HepG2 (cell line): ENCODE measurements around the gene TMEM167B.

ENCODE experiments used
- CTCF ChIP-seq: sonication (generic); formaldehyde crosslinking; IDR thresholded peaks from 2 replicates; pipeline ENCODE4 v1.5.0; 2020; ENCODE audit warnings: mild to moderate bottlenecking, missing genetic modification reagents, moderate library complexity
- FIP1L1 ChIP-seq: fragments of 200-400 bp; formaldehyde crosslinking; IDR thresholded peaks from 2 replicates; pipeline ENCODE4 v1.6.1; 2018; ENCODE audit warnings: low read depth, mild to moderate bottlenecking, low read length, moderate library complexity, borderline replicate concordance; ENCODE audit not compliant: insufficient read depth
- HOXA7 ChIP-seq: sonication (generic); formaldehyde crosslinking; IDR thresholded peaks from 2 replicates; pipeline ENCODE4 v1.8.1; 2022; ENCODE audit warnings: mild to moderate bottlenecking, missing genetic modification reagents, moderate library complexity
- KDM4B ChIP-seq: sonication (generic); formaldehyde crosslinking; IDR thresholded peaks from 2 replicates; pipeline ENCODE4 v1.4.0; 2020; ENCODE audit warnings: missing genetic modification reagents
- NR1H2 ChIP-seq: sonication (generic); formaldehyde crosslinking; IDR thresholded peaks from 2 replicates; pipeline ENCODE4 v1.8.1; 2022; ENCODE audit warnings: low read depth, missing genetic modification reagents, borderline replicate concordance
- RBM39 ChIP-seq: fragments of 200-400 bp; formaldehyde crosslinking; IDR thresholded peaks from one replicate; pipeline ENCODE4 v1.6.1; 2018; ENCODE audit warnings: antibody characterized with exemption, mild to moderate bottlenecking, low read depth, low read length; ENCODE audit not compliant: poor library complexity, severe bottlenecking
- ZBTB4 ChIP-seq: sonication (generic); formaldehyde crosslinking; IDR thresholded peaks from 2 replicates; pipeline ENCODE4 v1.4.0; 2020; ENCODE audit warnings: missing genetic modification reagents, mild to moderate bottlenecking, borderline replicate concordance
- ZGPAT ChIP-seq: IDR thresholded peaks from 2 replicates; pipeline ENCODE4 v1.6.1; 2016; ENCODE audit warnings: mild to moderate bottlenecking
- ZNF274 ChIP-seq: sonication (generic); formaldehyde crosslinking; IDR thresholded peaks from 2 replicates; pipeline ENCODE4 v1.5.1; 2020; ENCODE audit warnings: mild to moderate bottlenecking, missing genetic modification reagents

- no peak for TF ChIP-seq CTCF (CRISPR knock-in tag)
- no peak for TF ChIP-seq ZNF274 (CRISPR knock-in tag)
- no peak for TF ChIP-seq RBM39
- TF ChIP-seq KDM4B (CRISPR knock-in tag): no peak
- no peak for TF ChIP-seq FIP1L1
- no peak for TF ChIP-seq ZBTB4 (CRISPR knock-in tag)
- no peak for TF ChIP-seq ZGPAT (CRISPR knock-in tag)
- TF ChIP-seq NR1H2: no peak
- no peak for TF ChIP-seq HOXA7 (CRISPR knock-in tag)
Observed at GRCh38 chr1:109079240-109079622, 11.3 kb upstream of the TMEM167B start.
